ENCODE data around the gene RGS14.
"Not testable (repeated sequence)": the region's sequence is repeated elsewhere in the genome, so short reads cannot be mapped to it uniquely, and the experiment has no call there.

Gene RGS14

GRCh38 chr5:177372910-177373309, 15.2 kb downstream of the RGS14 start:
- Histone ChIP-seq H3K9ac (ENCODE audit: insufficient read length) (no peak overlapping the region), H3K27ac (no peak overlapping the region), H3K4me3 (no peak overlapping the region), H3K36me3 (ENCODE audit: insufficient read depth, low read length) (no peaks in the 10 kb centered on the region), H3K9me3 (ENCODE audit: low read depth, low read length) (no peaks in the 10 kb centered on the region)
- DNase-seq (ENCODE audit: low read depth, low spot score) = no peak
- no peak for TF ChIP-seq FOXP2 (optimal IDR thresholded peaks at IDR 0.05; ENCODE audit: control extremely low read depth, extremely low read length, insufficient read depth)
- TF ChIP-seq POLR2AphosphoS5 (IDR thresholded peaks at IDR 0.05; ENCODE audit: borderline replicate concordance, low read depth, low read length) = no peak
- TF ChIP-seq EZH2 (IDR thresholded peaks at IDR 0.05) = no peak

DNA sequence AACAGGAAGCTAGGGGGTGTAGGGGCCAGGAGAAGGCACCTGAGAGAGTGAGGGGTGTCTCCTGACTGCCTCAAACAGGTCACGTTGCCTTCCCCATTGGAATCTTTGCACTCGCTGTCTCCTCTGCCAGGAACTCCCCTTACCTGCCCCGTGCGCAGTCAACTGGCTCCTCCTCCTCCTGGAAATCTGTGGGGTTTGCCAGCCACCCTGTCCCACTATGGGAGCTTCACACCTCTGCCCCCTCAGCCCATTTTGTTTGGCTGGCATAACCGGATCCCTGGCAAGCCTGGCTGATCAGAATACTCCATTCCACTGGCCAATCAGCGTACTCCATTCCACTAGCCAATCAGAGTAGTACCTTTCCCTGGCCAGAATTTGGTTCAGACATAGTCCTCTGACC, 16.1 kb downstream of the RGS14 start:
- TF ChIP-seq EZH2 (IDR thresholded peaks at IDR 0.05) = no peak
- TF ChIP-seq POLR2AphosphoS5 (IDR thresholded peaks at IDR 0.05; ENCODE audit: borderline replicate concordance, low read depth, low read length) = no peak
- no peak for TF ChIP-seq FOXP2 (optimal IDR thresholded peaks at IDR 0.05; ENCODE audit: control extremely low read depth, extremely low read length, insufficient read depth)
- DNase-seq (ENCODE audit: low read depth, low spot score) = no peak
- H3K27ac ChIP-seq = no peak overlapping the region
- H3K9ac ChIP-seq (ENCODE audit: insufficient read length) = no peak overlapping the region
- no peaks in the 10 kb centered on the region for H3K9me3 ChIP-seq (ENCODE audit: low read depth, low read length)
- H3K36me3 ChIP-seq (ENCODE audit: insufficient read depth, low read length) = no peaks in the 10 kb centered on the region
- H3K4me3 ChIP-seq = no peak overlapping the region

DNA sequence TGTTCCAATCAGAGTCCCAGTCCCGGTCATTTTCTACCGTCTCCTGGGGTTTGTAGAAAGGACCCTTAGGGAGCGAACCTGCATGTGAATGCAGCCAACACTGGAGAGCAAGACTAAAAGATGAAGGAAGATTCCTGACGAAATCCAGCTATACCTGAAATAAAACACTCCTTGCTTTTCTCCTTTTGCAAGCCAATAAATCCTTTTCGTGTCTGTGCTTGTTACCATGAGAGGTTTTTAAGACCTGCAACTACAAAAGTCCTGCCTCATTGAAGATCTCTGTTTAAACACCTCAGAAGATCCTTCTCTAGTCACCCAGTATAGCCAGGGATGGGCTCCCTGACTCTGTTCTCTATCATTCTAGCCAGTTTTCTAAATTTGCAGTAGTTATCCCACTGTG, 16.5 kb downstream of the RGS14 start:
- Histone ChIP-seq H3K9ac (ENCODE audit: insufficient read length) (no peak overlapping the region), H3K36me3 (ENCODE audit: insufficient read depth, low read length) (no peaks in the 10 kb centered on the region), H3K9me3 (ENCODE audit: low read depth, low read length) (no peaks in the 10 kb centered on the region), H3K4me3 (no peak overlapping the region), H3K27ac (no peak overlapping the region)
- TF ChIP-seq FOXP2 (optimal IDR thresholded peaks at IDR 0.05; ENCODE audit: control extremely low read depth, extremely low read length, insufficient read depth) = no peak
- no peak for TF ChIP-seq EZH2 (IDR thresholded peaks at IDR 0.05)
- no peak for TF ChIP-seq POLR2AphosphoS5 (IDR thresholded peaks at IDR 0.05; ENCODE audit: borderline replicate concordance, low read depth, low read length)
- no peak for DNase-seq (ENCODE audit: low read depth, low spot score)

- not testable (repeated sequence) for H3K9me3 ChIP-seq (ENCODE audit: low read depth, low read length); H3K9ac ChIP-seq (ENCODE audit: insufficient read length); H3K4me3 ChIP-seq; H3K27ac ChIP-seq; H3K36me3 ChIP-seq (ENCODE audit: insufficient read depth, low read length); DNase-seq (ENCODE audit: low read depth, low spot score)
These were observed 17.8 kb downstream of the RGS14 start for GRCh38 chr5:177375516-177375915.

- TF ChIP-seq FOXP2 (optimal IDR thresholded peaks at IDR 0.05; ENCODE audit: control extremely low read depth, extremely low read length, insufficient read depth) = no peak
- TF ChIP-seq POLR2AphosphoS5 (IDR thresholded peaks at IDR 0.05; ENCODE audit: borderline replicate concordance, low read depth, low read length) = no peak
- TF ChIP-seq EZH2 (IDR thresholded peaks at IDR 0.05) = no peak
- Histone ChIP-seq H3K9me3 (ENCODE audit: low read depth, low read length) (no peaks in the 10 kb centered on the region), H3K9ac (ENCODE audit: insufficient read length) (no peak overlapping the region), H3K4me3 (no peak overlapping the region), H3K27ac (no peak overlapping the region), H3K36me3 (ENCODE audit: insufficient read depth, low read length) (no peaks in the 10 kb centered on the region)
- DNase-seq (ENCODE audit: low read depth, low spot score) = no peak
These were observed 18.4 kb downstream of the RGS14 start for GRCh38 chr5:177376107-177376506.

- Histone ChIP-seq H3K27ac (no peak overlapping the region), H3K9me3 (ENCODE audit: low read depth, low read length) (no peaks in the 10 kb centered on the region), H3K9ac (ENCODE audit: insufficient read length) (no peak overlapping the region), H3K36me3 (ENCODE audit: insufficient read depth, low read length) (no peaks in the 10 kb centered on the region), H3K4me3 (no peak overlapping the region)
- no peak for DNase-seq (ENCODE audit: low read depth, low spot score)
- TF ChIP-seq EZH2 (IDR thresholded peaks at IDR 0.05) (no peak), POLR2AphosphoS5 (IDR thresholded peaks at IDR 0.05; ENCODE audit: borderline replicate concordance, low read depth, low read length) (no peak), FOXP2 (optimal IDR thresholded peaks at IDR 0.05; ENCODE audit: control extremely low read depth, extremely low read length, insufficient read depth) (no peak)
These were observed 20.4 kb downstream of the RGS14 start for GRCh38 chr5:177377851-177378776.

DNA sequence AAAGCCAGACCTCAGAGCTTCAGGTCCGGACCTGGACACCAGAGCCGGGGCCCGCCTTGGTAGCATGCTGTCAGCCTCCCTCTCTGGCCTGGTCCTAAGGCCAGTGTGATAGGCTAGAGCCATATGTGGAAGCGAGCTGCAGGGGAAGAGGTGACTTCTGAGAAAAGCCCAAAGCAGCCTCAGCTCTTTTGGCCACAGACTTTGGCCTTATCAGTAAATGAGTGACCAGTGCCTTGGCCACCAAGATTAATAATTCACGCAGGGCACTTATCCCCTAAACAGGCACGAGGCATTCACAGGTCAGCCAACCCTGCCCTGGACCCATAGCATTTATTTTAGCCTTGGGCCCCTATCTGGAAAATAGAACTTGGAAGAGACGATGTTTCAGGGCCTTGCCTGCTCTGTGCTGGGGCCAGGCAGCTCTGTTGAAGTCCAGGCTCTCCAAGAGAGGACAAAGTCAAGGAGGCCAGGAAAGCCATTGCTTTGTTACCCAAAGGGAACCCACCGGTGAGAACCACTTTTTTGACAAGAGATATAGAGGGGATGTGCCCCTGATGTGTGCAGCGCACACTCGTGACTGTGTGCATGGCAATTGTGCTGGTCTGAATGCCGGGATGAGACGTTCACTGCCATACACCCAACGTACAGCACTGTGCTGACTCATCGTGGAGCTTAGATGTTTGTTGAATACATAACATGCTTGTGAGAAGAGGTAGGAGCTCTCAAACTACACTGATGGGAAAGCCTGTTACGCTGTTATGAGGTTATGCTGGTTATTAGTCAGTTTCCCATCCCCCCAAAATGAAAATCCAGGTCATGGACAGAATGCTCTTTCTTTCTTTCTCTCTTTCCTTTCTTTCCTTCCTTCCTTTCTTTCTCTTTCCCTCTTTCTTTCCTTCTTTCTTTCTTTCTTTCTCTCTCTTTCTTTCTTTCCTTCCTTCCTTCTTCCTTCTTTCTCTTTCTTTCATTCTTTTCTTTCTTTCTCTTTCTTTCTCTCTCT, 21.5 kb downstream of the RGS14 start:
- TF ChIP-seq EZH2 (IDR thresholded peaks at IDR 0.05) = no peak
- TF ChIP-seq POLR2AphosphoS5 (IDR thresholded peaks at IDR 0.05; ENCODE audit: borderline replicate concordance, low read depth, low read length) = no peak
- no peak for TF ChIP-seq FOXP2 (optimal IDR thresholded peaks at IDR 0.05; ENCODE audit: control extremely low read depth, extremely low read length, insufficient read depth)
- DNase-seq (ENCODE audit: low read depth, low spot score) = no peak
- H3K27ac ChIP-seq = peak overlapping the region; percentile 68
- H3K9ac ChIP-seq (ENCODE audit: insufficient read length) = no peak overlapping the region
- no peaks in the 10 kb centered on the region for H3K36me3 ChIP-seq (ENCODE audit: insufficient read depth, low read length)
- no peak overlapping the region for H3K4me3 ChIP-seq
- no peaks in the 10 kb centered on the region for H3K9me3 ChIP-seq (ENCODE audit: low read depth, low read length)

DNA sequence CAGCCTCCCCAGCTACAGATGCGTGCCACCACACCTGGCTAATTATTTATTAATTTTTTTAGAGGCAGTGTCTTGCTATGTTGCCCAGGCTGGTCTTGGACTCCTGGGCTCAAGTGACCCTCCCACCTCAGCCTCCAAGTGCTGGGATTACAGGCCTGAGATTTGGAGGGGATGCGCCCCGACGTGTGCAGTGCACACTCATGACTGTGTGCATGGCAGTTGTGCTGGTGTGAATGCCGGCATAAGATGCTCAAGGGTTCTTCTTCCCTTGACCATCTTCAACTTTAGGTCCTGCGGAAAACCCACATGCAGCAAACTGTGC, 23.0 kb downstream of the RGS14 start:
- Histone ChIP-seq H3K9me3 (ENCODE audit: low read depth, low read length) (no peaks in the 10 kb centered on the region), H3K27ac (no peak overlapping the region), H3K9ac (ENCODE audit: insufficient read length) (no peak overlapping the region), H3K36me3 (ENCODE audit: insufficient read depth, low read length) (no peaks in the 10 kb centered on the region), H3K4me3 (no peak overlapping the region)
- DNase-seq (ENCODE audit: low read depth, low spot score) = no peak
- TF ChIP-seq EZH2 (IDR thresholded peaks at IDR 0.05) = no peak
- no peak for TF ChIP-seq FOXP2 (optimal IDR thresholded peaks at IDR 0.05; ENCODE audit: control extremely low read depth, extremely low read length, insufficient read depth)
- no peak for TF ChIP-seq POLR2AphosphoS5 (IDR thresholded peaks at IDR 0.05; ENCODE audit: borderline replicate concordance, low read depth, low read length)
